Activated CD4-positive, CD25-positive, alpha-beta regulatory T cell treated with anti-CD3 and anti-CD28 coated beads, Interleukin-2, amount 50 U/mL, for 72 hours (primary cell): ENCODE measurements around the gene ATRX.
"Not testable (repeated sequence)": the region's sequence is repeated elsewhere in the genome, so short reads cannot be mapped to it uniquely, and the experiment has no call there.

Experiments
- DNase-seq: peaks from one replicate; pipeline ENCODE4 v3.0.0; 2021

ATRX gene

GRCh38 chrX:77726095-77726494 lies 59.9 kb downstream of the ATRX start:
- not testable (repeated sequence) for DNase-seq

- DNase-seq = no peak
Measured at GRCh38 chrX:77723681-77724080, 62.3 kb downstream of the ATRX start.

- DNase-seq = no peak
Measured at GRCh38 chrX:77719388-77719787, 66.6 kb downstream of the ATRX start.

- no peak for DNase-seq
Measured at GRCh38 chrX:77704881-77705280, 81.1 kb downstream of the ATRX start.

GRCh38 chrX:77698242-77698641 lies 87.8 kb downstream of the ATRX start:
- no peak for DNase-seq

- DNase-seq = no peak
Measured at GRCh38 chrX:77694491-77694890, 91.5 kb downstream of the ATRX start.

- DNase-seq = no peak
Measured at GRCh38 chrX:77693594-77693993, 92.4 kb downstream of the ATRX start.

GRCh38 chrX:77691916-77692315 lies 94.1 kb downstream of the ATRX start:
- DNase-seq = no peak

GRCh38 chrX:77689376-77689775 lies 96.6 kb downstream of the ATRX start:
- no peak for DNase-seq

GRCh38 chrX:77685683-77686082 lies 100.3 kb downstream of the ATRX start:
- not testable (repeated sequence) for DNase-seq

GRCh38 chrX:77679144-77679543 lies 106.9 kb downstream of the ATRX start:
- DNase-seq = no peak

GRCh38 chrX:77675986-77676385 lies 110.0 kb downstream of the ATRX start:
- no peak for DNase-seq

- no peak for DNase-seq
Measured at GRCh38 chrX:77668391-77669237, 117.4 kb downstream of the ATRX start.

GRCh38 chrX:77658886-77659285 lies 127.1 kb downstream of the ATRX start:
- DNase-seq = no peak

GRCh38 chrX:77652095-77652494 lies 133.9 kb downstream of the ATRX start:
- no peak for DNase-seq

- DNase-seq = no peak
Measured at GRCh38 chrX:77640702-77641101, 145.3 kb downstream of the ATRX start.

GRCh38 chrX:77639820-77640219 lies 146.2 kb downstream of the ATRX start:
- DNase-seq = no peak

- DNase-seq = no peak
Measured at GRCh38 chrX:77638397-77638796, 147.6 kb downstream of the ATRX start.

GRCh38 chrX:77635373-77635772 lies 150.6 kb downstream of the ATRX start:
- DNase-seq = no peak

GRCh38 chrX:77628294-77629025 lies 157.6 kb downstream of the ATRX start:
- DNase-seq = no peak

GRCh38 chrX:77622672-77623071 lies 163.3 kb downstream of the ATRX start:
- DNase-seq = no peak

- no peak for DNase-seq
Measured at GRCh38 chrX:77622233-77622632, 163.8 kb downstream of the ATRX start.

GRCh38 chrX:77621453-77621852 lies 164.6 kb downstream of the ATRX start:
- DNase-seq = not testable (repeated sequence)

GRCh38 chrX:77617206-77617605 lies 168.8 kb downstream of the ATRX start:
- no peak for DNase-seq
